HCEC 1CT (cell line): ENCODE measurements around the gene AQP4.

Experiments used
- DNase-seq: peaks from one replicate; pipeline ENCODE4 v3.0.0-alpha.2; 2017

AQP4 gene

GRCh38 chr18:26865557-26865956, at the start of gene AQP4:
Gene AQP4, minus strand, starts transcription at chr18:26865707. Its CDS starts 18 bp downstream, at chr18:26865689.
- DNase-seq = no peak

DNA sequence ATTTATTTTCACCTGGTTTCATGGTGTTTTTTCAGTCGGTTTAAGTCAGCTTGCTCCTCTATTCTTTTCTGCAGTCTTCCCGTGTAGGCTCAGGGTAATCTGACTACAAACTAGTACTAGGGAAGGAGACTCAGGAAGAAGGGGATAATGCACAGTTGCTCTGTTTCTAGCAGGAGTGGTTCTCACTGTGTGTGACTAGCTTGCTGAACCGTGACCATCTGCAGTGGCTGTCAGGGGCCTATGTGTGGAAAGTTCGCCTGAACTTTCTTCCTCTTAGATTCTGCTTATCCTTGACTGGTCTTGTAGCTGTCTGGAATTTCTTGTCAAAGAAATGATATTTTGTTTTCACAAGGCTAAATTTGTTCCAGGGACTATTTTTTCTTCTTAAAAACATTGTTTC, 46.3 kb upstream of the AQP4 start:
- no peak for DNase-seq

GRCh38 chr18:26909599-26910290, 44.2 kb upstream of the AQP4 start:
- no peak for DNase-seq

DNA sequence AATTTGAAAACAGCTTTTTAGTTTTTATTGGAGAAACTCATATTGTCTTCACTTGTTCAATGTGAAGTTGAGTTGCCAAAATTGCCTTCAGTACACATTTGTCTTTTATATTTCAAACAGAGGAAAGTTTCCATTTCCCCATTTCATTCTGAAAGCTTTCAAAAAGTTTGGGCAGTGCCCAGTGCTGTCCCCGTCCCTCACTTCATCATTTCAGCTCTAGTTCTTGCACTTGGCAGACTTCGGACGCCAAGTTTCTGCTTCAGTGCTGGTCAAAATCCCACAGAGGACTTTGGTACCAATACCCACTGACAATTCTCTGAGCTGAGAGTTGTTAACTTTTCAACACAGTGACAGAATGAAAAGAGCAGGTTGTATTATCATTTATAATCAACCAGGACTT, 43.4 kb upstream of the AQP4 start:
- DNase-seq = no peak

DNA sequence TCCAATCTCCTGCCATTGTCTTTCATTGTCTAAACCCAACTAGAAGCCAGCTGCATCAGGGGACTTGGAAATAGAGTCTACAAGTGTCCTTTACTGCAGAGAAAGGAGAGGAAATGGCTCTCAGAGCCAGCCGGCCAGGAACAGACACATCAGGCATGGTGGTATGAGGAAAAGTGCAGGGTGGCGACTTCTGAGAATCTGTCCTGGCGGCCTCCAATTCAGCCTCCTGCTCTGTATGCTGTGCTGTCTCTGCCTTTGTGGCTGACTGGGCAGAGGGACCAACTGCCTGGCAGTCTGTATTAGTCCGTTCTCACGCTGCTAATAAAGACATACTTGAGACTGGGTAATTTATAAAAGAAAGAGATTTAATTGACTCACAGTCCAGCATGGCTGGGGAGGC, 36.8 kb upstream of the AQP4 start:
- no peak for DNase-seq

DNA sequence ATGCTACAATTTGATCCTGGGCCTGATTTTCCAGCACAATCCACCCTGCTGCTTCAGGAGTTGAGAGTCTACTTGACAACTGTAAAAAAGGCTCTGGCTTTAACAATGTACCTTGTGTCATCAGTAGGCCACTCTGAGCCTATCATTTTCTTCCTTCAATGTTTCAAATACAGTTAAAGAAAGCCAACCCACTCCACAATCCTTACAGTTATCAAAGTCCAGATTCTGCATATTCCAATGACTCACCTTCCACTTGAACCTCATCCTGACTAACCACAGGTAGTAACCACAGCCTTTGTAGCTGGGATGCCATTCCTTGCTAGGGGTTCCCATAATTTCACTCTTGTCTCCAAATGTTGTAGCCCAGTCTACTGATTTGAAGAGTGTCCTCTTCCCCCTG, 35.5 kb upstream of the AQP4 start:
- DNase-seq = no peak

DNA sequence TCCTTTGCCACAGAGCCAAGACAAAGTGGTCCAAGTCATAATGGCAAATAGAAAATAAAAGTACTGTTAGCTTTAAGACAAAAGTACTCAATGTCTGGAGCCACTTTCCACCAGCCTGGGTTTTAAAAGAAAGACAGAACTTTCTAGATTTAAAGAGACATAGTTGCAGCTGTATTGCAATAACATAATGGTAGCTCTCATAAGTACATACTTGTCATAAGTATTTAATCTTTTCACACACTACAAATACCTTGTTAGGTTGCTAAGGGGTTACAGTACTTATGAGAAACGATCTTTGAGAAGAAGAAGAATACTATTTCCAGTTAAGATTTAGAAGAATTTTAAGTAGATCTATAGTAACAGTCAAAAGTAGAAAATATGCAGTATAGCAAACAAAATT, 28.9 kb upstream of the AQP4 start:
- no peak for DNase-seq

GRCh38 chr18:26893996-26894395, 28.5 kb upstream of the AQP4 start:
- DNase-seq = no peak

GRCh38 chr18:26888259-26888658, 22.8 kb upstream of the AQP4 start:
- DNase-seq = no peak

DNA sequence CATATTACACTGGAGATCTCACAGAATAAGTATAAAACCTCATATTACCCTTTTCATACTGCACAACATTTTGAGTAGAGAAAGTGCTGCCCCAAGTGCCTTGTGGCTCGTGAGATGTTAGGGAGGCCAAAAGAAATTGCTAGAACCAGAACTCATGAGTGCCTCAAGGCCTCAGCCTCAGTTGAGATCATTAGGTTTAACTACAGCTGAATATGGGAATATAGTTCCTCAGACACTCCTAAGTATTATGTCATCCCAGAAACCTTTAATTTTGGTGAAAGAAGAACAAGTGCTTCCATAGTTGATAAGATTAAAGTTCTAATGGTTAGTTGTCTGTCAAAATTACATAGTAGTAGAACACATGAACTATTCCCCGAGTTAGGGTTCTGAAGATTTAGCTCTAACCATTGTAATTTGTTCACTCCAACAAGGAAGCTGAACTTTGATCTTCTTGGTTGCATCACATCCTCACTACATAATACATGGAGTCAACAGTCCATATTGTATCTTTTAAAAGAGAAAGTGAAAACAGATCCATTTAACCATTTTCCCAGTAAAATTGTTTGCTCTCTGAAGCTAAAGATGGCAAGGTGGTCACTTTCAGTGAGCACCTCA, 9.6 kb upstream of the AQP4 start:
- DNase-seq = no peak

GRCh38 chr18:26874283-26874682, 8.8 kb upstream of the AQP4 start:
- DNase-seq = no peak

DNA sequence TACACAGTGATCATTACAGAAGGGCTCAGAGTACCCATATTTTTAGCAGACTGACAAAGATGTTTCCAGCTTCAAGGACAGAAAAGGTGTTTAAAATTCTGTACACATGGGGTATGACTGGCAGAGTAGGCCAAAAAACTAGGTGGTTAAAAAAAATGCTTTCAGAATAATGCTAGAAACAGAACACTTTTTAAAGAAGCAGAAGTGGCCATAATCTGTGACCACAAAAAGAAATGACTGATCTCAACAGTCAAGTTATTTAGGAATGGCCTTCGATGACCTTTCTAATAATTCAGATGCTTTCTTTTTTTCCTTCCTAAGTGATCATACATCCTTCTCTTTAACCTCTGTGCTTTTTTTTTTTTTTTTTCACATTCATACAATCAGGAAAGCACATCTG, 4.1 kb upstream of the AQP4 start:
- DNase-seq = no peak

GRCh38 chr18:26868968-26869586, 3.6 kb upstream of the AQP4 start:
- no peak for DNase-seq

- DNase-seq = no peak
These were observed 2.0 kb upstream of the AQP4 start for GRCh38 chr18:26867471-26867870.

- DNase-seq = no peak
These were observed 849 bp downstream of the AQP4 start for GRCh38 chr18:26864658-26865057.

- DNase-seq = no peak
These were observed 1.5 kb downstream of the AQP4 start for GRCh38 chr18:26863921-26864497.

DNA sequence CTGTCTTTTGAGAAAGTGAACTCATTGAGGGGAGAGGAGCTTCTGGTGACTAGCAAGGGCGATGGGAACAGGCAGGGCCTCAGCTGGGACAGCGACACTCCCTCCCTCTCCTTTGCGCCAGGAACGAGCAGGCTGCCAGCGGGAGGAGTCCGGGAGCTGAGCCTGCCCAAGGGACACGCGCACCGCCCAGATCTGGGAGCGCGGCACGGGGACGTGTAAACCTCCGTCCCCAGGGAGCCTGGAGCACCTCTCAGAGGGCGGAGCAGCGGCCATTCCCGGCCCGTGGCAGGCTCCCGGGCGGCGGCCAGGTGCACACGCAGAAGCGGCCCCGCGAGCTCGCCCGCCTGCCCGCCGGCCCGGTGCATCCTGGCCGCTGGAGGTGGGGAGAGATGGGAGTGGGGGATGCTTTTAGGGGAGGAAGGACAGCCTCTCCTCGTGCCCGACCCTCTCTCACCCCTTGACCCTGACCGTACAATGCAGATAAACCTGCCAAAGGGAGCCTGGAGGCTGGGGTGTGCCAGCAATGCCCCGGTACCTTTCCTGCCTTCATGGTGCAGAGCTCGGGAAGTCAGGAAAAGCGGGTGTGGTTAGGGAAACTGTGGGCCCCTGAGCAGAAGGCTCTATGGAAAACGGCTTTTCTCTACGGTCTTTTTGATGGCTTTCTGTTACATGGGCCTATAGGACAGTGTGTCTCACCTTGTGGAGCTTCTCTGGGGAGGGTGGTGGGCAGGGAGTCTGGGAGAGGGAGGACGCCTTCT, 2.2 kb downstream of the AQP4 start:
- DNase-seq = no peak

- no peak for DNase-seq
These were observed 3.4 kb downstream of the AQP4 start for GRCh38 chr18:26862084-26862483.

DNA sequence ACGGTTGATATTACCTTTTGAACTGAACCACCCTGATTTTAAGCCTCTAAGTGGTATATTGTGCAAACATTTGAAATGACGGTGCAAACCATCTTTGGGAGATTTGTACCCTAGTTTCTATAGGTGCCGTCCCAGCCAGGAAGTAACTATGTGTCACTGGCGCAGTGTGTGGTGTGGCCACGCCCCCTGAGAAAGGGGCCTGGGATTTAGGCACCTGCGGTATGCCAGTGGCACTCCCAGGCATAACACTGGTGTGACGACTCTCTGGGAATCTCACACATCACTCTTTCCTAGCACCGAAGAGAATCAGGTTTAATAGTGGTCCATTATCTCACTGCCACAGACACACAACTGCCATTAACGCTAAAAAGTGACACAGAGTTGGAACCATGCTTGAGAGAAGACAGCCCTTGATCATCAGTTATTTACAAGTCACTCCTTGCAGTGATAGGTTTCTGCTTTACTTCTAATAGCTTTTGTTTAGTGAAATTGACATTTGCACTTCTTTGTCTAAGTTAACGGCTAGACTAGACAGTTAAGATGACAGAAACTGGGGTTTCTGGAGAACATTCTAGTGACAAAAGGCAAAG, 11.1 kb downstream of the AQP4 start:
- DNase-seq = no peak

- no peak for DNase-seq
These were observed 12.1 kb downstream of the AQP4 start for GRCh38 chr18:26853401-26853800.

- DNase-seq = no peak
These were observed 21.7 kb downstream of the AQP4 start for GRCh38 chr18:26843760-26844159.

GRCh38 chr18:26840965-26841364, 24.5 kb downstream of the AQP4 start:
- no peak for DNase-seq

DNA sequence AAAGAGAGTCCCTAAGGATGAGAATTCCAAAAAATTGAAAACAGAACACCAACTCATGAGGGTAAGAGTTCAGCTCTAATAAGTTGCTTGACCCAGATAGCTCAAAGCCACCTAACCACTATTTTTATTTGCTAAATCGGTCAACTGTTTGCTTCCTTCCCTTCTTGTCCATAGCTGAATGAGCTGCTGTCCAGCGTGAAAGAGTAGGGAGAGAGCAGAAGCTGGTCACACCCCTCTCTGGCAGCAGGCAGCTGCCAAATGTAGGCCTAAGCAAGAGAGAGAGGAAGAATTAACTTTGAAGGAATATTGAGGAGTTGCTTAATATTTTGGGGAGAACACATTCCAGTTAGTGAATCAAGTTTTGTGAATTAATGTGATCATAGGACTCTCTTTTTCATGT, 25.9 kb downstream of the AQP4 start:
- no peak for DNase-seq
